ENCODE data around the gene CNN3.

Gene CNN3

DNA sequence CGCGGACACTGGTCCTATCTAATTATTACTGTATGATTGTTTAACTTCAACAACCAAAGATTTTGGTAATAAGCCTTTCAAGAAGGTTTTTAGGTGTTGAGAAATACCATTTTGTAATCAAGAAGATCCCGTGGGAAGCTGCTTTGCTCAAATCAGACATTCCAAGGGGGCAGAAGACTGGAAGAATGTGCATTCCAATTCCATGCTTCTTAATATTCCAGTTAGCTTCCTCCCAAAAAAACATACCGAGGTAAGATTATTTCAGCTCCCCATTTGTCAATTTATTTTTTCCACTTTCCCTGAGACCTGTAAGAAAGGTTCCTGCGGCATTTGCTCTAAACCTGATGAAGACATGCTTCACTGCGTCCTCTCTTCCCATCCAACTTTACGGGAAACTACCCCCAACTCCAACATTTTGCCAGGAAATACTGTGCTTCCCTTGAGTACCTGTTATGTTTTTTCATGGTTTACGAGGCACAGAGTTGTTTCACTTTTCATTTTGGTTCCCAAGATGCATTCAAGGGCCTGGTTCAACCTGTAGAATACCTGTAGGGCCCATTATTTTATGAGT lies 4.1 kb downstream of the CNN3 start:
- DNase-seq (ENCODE audit: low read depth in 2 of 2), result no peak

DNA sequence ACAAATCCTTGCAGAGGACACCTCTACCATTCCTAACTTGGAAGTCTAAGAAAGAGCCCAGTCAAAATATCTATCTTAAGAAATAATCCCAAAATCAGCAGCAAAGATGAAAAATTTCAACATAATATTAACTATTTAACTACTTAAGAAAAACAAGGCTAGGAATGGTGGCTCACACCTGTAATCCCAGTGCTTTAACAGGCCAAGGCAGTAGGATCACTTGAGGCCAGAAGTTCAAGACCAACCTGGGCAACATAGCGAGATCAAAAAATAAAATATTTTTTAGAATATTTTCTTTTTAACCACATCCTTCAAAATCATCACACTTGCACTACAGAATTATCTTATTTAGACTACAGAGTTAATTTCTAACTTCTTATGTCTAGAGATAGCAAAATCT lies 4.9 kb downstream of the CNN3 start:
- DNase-seq (ENCODE audit: low read depth in 2 of 2), result no peak

DNA sequence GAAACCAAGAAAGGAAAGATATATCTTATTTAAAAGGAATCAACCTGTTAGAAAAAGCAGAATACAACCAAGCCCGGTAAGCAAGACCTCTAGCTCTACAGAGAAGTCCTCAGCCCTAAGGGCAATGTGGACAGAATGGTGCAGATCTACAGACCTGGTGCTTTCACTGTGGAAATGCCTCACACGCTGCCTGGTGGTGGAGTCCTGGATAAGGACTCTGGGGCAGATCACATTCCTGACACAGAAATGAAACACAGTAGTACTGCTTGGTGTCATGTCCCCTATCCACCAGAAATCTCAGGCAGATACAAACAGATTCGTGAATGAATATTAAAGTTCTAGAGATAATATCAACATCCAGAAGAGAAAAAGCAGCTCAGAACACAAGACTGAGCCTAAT lies 6.8 kb downstream of the CNN3 start:
- DNase-seq (ENCODE audit: low read depth in 2 of 2), result no peak

DNA sequence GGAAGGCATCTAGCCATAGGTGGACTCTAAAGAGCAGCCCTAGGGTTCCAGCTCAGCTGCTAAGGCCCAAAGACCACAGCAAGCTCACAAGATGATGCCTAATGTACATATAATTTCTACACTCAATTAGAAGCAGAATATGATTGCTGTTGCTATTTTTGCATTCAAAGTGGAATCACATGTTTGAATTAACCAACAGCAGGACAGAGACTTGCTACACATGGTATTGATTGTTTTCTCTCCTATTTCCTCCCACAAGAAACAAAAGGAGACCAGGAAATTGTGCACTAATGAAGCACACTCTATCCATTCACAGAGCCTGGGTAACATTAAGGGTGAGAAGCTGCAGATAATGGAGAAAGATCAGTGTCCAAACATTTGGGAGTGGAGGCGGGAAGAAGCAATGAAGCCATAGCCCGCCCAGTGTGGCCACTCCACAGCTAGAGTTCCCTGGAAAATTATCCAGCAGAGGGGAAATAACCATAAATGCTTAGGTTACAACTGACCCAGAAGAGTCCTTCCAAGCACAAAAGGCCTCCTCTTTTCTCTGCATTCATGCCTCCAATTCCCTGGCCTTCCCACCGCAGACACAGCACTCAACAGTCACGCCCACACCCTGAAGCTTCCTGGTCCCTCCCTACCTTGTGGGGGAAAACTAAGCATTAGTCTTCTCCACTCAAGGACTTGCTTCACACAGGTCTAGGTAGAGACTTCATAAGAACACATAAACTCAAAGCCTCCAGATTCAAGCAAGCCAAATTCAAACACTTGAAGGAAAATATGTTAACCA lies 7.5 kb downstream of the CNN3 start:
- no peak for DNase-seq (ENCODE audit: low read depth in 2 of 2)

DNA sequence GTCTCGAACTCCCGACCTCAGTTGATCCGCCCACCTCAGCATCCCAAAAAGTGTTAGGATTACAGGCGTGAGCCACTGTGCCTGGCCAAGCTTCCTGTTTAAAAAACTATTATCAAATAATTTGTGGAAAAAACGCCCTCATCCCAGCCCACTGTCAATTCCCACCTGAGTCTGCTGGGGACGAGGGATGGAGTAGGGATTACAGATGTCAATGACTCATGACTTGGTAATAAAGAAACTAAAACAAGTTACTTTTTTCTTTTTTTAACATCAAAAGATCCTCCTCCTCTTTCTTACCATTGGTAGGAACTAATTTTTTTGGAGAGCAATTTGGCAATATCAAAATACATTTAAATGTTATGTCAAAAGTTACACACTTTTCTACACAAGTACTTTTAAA lies 9.7 kb downstream of the CNN3 start:
- DNase-seq (ENCODE audit: low read depth in 2 of 2), result no peak

DNA sequence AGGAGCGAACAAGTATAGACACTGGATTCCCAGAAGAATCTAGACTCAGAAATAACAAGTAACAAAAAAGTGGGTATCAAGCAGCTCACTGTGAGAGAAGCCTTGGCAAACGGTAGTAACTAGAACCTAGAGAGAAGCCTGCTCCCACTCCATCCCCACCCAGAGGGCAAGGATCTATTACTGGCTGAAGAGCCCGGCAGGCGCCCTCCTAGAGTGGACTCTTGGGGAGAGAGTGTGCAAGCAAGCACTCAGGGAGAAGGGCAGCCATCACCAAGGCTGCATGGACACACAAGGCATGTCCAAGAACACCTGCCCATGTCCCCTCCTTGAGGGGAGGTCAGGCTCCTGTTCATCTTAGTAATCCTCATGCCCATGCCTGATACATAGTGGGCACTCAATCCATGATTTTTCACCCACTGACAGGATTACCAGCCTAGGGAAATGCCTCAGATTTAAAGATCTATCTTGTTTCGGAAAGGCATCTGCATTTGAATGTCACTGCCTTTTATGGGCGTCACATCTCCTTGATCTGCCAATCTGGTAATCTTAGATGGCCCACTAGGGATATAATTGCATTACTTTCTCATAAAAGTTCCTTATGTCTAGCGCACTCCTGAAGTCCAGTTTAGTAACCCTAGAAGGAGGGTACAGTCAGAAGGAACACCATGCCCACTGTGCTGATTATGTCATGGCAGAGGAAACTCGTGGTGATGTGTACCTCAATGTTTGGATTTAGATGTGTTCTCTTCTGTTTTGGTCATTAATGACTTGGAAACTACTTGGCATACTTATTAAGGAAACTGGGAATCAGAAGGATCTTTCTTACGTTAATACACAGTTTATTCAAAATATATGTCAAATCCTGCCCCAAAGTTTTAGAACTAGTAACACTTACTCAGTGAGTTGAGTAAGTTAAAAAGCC lies 14.4 kb downstream of the CNN3 start:
- no peak for DNase-seq (ENCODE audit: low read depth in 2 of 2)

DNA sequence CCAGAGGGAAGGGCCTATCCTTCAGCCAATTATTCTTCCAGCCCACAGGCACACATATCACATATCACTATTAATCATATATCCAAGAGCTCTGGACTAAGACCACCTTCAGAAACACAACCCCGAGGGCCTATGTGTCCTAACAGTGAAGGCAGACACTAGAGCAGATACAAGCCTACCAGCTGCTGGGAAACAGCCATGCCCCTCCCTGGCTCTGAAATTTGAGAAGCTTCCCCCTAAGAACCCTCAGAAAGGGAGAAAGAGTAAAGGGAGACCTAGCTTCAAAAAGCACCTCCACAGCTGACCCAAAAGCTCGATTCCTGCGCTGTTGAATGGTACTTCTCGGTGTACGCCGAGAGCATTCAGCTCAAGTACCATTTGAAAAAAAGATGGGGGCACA lies 17.4 kb downstream of the CNN3 start:
- DNase-seq (ENCODE audit: low read depth in 2 of 2), result no peak

DNA sequence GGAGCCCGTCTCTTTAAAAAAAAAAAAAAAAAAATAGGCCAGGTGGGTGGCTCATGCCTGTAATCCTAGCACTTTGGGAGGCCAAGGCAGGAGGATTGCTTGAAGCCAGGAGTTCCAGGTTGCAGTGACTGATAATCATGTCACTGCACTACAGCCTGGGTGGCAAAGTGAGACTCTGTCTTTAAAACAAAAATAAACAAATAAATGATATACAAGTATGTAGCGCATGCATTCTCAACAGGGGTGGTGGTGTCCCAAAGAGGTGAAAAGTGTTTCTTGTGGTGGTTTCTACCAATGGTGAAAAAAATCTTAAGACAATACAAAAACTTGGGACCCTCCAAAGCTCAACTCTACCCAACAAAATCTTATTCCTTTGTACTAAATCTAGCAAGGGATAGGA lies 17.9 kb downstream of the CNN3 start:
- DNase-seq (ENCODE audit: low read depth in 2 of 2), result no peak

DNA sequence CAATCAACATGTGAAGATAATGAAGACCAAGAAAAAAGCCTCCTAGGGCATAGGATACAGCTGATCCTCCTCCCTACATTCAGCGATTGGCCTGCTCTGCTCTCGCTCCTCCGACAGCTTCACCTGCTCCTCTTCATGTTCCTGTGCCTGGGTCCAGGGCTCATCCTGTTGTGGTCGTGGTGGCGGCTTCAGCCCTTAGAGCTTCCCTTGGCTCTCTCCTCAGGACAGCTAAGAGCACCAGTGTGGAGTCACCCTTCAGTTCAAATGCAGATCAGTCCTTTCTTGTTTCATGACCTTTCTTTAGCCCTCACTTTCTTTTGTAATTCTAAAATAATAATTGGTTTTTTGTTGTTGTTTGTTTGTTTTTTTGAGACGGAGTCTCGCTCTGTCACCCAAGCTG lies 18.7 kb downstream of the CNN3 start:
- DNase-seq (ENCODE audit: low read depth in 2 of 2), result no peak

DNA sequence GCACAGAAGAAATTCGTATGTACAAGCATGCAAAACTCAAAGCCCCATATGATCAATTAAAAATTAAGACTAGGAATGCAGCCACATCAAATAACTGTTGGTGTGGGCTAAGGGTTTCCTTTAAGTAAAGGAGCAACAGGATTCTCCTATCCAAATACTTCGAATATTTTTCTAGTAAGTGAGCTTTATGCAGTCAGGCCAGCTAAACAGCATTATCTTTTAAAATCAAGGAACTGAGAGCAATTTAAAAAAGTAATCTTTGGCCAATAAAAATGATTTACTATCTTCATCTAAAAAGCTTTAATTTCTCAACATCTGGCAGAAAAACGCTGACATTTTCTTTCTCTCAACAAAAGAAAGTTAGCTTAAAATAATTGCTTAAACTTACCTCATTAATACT lies 19.8 kb downstream of the CNN3 start:
- DNase-seq (ENCODE audit: low read depth in 2 of 2), result no peak

DNA sequence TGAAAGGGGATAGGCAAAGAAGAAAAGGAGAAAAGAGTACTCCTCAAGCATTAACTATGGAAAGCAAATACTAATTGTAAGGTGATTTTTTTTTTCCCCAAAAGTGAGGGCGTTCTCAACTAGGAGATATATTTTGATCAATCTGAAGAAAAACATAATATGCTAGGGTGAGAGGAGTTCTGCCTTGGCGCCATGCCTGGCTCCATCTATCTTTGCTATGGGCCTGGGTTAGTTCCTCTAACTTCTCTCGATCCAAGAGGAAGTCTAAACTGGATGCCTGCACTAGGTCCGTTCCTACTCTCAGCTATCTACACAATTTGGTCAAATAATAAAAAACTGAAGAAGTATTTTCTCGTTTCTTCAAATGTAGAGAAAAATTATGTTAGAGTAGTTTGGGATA lies 20.5 kb downstream of the CNN3 start:
- no peak for DNase-seq (ENCODE audit: low read depth in 2 of 2)

DNA sequence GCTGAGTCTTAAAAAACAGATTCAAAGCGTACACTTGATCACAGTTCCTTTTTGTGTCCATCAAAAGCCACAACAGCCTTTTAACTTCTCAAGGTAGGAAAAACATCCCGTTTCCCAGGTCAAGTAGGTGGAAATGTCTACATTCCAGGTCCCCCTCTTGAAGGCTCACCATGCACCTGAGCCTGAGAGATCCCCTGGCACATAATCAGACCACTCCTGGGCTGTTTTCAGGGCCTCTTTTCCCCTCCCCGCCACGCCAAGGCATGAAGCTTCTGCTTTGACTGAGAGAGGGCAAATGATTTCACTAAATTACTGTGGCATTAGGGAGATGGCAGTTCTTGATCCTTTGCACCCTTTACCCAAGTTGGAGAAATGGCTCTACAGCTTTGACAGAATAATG lies 21.7 kb downstream of the CNN3 start:
- DNase-seq (ENCODE audit: low read depth in 2 of 2), result no peak

DNA sequence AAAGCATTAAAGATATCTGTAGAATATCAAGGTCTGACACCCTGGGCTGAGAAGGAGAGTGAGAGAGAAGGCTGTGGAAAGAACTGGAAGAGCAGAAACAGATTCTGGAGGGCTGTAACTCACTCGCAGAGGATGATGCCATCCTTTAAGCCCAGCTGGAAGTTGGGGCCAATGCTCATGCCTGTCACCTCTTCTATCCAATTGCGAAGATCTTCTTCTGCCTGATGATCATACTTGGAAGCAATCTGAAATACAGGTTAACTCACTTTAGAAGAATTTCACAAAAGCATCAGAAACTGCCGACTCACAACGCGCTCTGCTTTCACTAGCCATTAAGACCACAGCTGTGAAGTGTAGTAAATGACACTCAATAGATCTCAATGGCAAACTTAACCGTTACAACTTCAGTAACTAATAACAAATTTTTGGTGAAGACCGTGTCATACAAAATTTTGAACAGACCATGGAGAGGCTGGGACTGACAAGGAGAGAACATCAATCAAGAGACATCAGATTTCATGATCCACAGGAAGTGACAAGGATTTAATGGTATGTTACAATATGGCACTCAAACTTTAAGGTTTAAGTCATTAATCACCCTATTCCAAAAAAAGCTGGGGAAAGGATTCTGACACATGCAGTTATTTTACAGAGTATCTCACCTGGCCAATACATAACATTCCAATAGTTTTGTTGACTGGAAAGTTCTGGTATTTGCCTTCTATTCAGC lies 23.5 kb downstream of the CNN3 start:
- no peak for DNase-seq (ENCODE audit: low read depth in 2 of 2)

DNA sequence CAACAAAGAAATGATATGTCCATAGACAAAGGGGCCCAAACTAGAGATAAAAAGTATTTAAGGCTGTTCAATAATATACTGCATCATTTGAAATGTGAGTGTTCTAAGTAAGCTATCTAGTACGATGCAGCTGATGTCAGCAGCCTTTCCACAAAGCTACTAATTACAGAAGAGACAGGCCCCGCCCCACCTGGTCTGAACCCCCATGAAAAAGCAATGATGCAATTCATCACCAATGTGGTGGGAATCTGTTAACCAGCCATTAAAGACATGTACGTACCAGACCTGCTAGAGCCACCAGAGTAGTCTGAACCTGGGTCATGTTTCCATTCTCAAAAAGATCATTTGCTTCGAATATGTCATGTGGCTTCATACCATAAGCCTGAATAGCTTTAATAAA lies 25.1 kb downstream of the CNN3 start:
- DNase-seq (ENCODE audit: low read depth in 2 of 2), result no peak

DNA sequence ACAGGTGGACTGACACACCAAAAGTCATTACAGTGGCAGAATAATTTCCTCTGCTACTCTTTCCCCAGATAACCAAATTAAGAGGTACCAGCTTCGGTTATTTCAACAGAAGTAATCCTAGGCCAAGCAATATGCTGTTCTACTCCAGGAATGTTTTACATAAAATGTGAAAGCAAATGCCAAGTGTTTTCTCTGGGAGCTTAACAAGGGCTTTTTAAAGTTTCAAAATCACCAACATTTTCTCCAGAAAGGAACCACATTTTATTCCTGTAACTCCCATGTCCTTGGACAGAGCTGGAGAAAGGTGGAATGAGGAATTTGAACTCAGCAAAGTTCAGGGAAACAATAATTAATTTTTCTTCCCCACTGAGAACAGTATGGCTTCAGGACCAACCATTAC lies 27.2 kb downstream of the CNN3 start:
- no peak for DNase-seq (ENCODE audit: low read depth in 2 of 2)

DNA sequence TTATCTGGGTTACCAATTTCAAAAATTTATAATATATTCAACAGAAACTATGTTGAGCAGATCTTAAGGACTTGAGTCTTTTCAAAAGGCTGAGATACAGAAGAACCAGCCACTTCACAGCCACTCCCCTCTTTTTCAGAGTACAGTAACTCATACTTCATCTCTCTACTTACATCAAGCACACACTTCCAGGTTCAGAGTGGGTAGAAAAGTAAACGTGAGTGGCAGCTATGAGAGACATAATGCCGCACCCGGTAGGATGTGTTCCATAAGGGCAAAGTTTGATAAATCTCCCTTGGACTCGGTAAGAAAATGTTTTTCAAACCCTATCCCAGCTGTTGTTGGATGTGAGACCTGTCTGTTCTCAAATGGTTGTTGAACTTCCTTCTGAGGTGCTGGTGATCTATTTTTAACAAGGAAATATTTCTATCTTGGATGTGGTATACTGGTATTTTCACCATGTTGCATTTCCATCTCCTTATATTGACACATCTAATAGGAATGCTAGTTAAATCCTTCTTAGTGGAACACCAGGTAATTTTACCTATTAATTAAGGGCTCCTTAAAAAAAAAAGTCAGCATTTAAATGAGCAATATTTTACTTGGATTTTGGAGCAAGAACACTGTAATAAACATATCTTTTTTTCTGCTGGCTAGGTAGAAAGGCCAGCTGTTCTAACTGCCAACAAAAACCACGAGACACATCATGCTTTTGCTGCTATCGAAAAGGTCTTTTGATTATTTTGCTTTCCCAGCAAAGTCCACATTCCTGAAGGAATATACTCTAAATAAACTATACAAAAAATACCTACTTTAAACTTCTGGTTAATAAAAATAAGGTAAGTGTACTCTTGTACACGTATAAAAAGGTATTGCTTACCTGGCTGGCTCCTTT lies 28.2 kb downstream of the CNN3 start:
- no peak for DNase-seq (ENCODE audit: low read depth in 2 of 2)

DNA sequence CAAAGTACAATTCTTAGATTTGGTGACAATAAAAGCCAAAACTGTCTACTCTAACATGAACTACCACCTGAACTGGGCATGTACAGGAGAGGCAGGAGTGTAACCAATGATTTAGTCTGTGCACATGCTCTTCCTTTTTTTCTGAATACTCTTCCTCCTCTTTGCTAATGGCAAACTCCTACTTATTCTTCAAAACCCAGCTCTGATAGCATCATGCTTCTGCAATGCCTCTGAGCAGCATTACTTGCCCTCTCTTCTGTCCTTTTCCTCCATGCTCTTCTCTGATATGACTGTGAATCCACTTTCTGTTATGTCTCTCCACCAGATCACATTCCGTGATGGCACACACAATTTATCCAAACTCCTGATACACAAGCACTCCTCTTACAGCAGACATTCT lies 31.4 kb downstream of the CNN3 start:
- no peak for DNase-seq (ENCODE audit: low read depth in 2 of 2)

DNA sequence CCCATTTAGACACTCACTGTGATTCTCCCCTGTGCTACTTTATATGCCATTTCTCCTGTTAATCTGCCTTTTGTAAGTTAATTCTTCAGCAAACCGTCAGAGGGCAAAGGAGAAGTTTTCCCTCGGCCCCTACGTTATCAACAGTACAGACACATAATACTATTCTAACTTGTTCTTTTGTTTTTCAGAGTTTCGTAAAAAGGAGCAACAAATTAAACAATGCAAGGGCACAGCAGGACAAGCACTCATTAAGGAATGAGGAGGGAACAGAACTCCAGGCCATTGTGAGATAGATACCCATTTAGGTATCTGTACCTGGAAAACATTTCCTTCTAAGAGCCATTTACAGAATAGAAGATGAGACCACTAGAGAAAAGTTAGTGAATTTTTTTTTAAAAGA lies 32.3 kb downstream of the CNN3 start:
- DNase-seq (ENCODE audit: low read depth in 2 of 2), result no peak

DNA sequence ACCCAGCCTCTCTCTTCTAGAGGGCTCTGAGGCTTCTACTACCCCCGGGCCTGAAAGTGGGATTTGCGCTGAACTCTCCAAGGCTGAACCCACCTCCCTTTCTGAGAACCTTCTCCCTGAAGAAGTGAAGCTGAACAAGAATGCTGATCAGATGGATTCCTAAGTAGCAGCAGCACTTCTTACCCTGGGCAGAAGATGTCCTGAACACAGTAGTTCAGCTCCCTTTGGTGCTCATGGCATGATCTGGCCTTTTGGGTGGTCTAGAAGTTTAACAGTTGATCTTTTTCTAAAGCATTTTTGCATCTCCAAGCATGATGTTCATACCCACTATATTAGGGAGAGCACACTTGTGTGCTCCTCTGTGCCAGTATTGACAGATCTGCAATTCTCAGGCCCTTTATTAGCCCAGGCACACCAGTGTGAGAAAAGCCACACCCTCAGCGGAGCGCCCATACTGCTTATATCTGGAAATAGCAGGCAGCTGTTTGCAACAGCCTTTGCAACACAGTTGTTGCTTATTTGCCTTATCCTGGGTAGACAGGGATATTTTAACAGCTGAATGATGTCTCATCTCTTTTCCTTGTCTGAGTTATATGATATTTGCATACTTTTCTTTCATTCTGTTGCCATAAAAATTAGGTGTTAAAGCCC lies 34.2 kb downstream of the CNN3 start:
- DNase-seq (ENCODE audit: low read depth in 2 of 2), result no peak

DNA sequence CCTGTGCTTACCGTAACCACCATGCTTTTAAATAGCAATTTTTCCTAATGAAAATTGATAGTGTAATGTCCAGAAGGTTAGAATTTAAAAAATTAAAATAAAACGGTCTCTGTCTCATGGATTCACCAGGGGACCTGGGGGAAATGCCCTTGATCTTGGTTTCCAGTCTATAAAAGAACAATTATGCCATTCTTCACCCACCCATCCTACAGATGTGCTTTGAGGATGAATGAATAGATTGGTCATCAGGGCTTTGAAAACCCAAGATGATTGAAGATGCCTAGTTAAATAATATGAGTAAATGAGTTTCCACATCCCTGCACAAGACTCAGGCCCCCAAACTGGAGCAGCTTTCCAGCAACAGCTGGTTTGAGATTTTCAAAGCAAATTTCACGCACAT lies 38.7 kb downstream of the CNN3 start:
- no peak for DNase-seq (ENCODE audit: low read depth in 2 of 2)

All from stimulated activated CD4-positive, alpha-beta T cell treated with anti-CD3 and anti-CD28 coated beads, Interleukin-1b, Interleukin-23, amount 100 ng/mL, for 4 hours (primary cell).